ENCODE results near the gene LRCH1. TPM values are rescaled to one million over a fixed set of nuclear protein-coding genes. Genes with fewer than 3 reads are reported as not detected.

LRCH1 gene
- total and polyA plus RNA-seq, 10 of the 15 experiments (the other 5 are each of a cell fraction or from before 2014, with no cell fraction given) = 5.3 to 48.9 (median 14.4) TPM

DNA sequence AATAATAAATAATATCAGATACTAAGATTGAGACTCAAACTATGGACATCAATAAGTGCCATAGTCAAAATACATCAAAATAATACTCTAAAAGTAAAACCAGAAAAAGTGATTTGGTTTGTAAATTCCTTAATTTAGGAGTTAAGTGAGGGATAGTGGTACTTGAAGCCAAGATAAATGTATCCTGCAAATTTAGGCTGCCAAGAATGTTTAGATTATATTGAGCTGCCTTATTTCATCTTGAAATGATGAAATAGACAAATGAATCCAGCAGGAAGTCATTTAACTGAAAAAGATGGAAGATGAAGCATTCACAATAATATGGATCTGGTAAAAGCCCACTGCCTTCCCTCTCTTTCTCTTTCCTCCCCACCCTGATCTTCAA, 112.3 kb downstream of the LRCH1 start (continued):
- TF ChIP-seq ZZZ3 (IDR thresholded peaks at IDR 0.05; ENCODE audit: control insufficient read depth, insufficient read length, low read depth) (no peak), KLF5 (IDR thresholded peaks at IDR 0.05; ENCODE audit: partially characterized antibody) (no peak), CHD1 (IDR thresholded peaks at IDR 0.05; ENCODE audit: low read depth, low read length) (no peak)

- ChIA-PET POLR2A (interaction anchor here (1.0 to 2.4 kb wide), 13 partner anchors 8 to 90 kb away, joined by 3 to 11 read pairs (median 4); no protein-coding TSS in a partner anchor), CTCF (interaction anchor here (0.9 to 2.2 kb wide), 15 partner anchors 10 to 114 kb away, joined by 3 to 13 read pairs (median 4); no protein-coding TSS in a partner anchor), SMC1A (ENCODE audit: uncharacterized antibody, unreplicated experiment) (interaction anchor here (0.8 to 18.5 kb wide), 20 partner anchors 9 to 114 kb away, joined by 3 to 456 read pairs (median 7); no protein-coding TSS in a partner anchor), RAD21 (ENCODE audit: unreplicated experiment) (interaction anchor here (0.8 to 6.7 kb wide), 20 partner anchors 8 to 114 kb away, joined by 3 to 46 read pairs (median 7); partner anchors contain the start of gene LRCH1)
- in situ Hi-C loops (cut with MboI) = no loop called here
- WGBS (ENCODE audit: insufficient coverage, insufficient replicate concordance, low lambda C conversion rate, missing lambda C conversion rate) = 29% methylated on average over 7 of the region's 7 CpGs
- TF ChIP-seq TARDBP (IDR thresholded peaks at IDR 0.05; ENCODE audit: borderline replicate concordance) = no peak
- TF ChIP-seq HDGF (IDR thresholded peaks at IDR 0.05) = peak; percentile 50; the same call in 1 of the 2 replicates
- TF ChIP-seq, protein P1, sequence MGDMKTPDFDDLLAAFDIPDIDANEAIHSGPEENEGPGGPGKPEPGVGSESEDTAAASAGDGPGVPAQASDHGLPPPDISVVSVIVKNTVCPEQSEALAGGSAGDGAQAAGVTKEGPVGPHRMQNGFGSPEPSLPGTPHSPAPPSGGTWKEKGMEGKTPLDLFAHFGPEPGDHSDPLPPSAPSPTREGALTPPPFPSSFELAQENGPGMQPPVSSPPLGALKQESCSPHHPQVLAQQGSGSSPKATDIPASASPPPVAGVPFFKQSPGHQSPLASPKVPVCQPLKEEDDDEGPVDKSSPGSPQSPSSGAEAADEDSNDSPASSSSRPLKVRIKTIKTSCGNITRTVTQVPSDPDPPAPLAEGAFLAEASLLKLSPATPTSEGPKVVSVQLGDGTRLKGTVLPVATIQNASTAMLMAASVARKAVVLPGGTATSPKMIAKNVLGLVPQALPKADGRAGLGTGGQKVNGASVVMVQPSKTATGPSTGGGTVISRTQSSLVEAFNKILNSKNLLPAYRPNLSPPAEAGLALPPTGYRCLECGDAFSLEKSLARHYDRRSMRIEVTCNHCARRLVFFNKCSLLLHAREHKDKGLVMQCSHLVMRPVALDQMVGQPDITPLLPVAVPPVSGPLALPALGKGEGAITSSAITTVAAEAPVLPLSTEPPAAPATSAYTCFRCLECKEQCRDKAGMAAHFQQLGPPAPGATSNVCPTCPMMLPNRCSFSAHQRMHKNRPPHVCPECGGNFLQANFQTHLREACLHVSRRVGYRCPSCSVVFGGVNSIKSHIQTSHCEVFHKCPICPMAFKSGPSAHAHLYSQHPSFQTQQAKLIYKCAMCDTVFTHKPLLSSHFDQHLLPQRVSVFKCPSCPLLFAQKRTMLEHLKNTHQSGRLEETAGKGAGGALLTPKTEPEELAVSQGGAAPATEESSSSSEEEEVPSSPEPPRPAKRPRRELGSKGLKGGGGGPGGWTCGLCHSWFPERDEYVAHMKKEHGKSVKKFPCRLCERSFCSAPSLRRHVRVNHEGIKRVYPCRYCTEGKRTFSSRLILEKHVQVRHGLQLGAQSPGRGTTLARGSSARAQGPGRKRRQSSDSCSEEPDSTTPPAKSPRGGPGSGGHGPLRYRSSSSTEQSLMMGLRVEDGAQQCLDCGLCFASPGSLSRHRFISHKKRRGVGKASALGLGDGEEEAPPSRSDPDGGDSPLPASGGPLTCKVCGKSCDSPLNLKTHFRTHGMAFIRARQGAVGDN (IDR thresholded peaks at IDR 0.05) = 0 out of 2 replicates have a peak, but pooled peaks have one; percentile 17
- 0 out of 2 replicates have a peak overlapping the region, but pooled peaks have one; percentile 1 for H3K9ac ChIP-seq (ENCODE audit: control insufficient read depth, insufficient read depth, low read length)
- BruUV-seq (replicated peaks) = no TSS peak
- no peak overlapping the region for H2AFZ ChIP-seq (ENCODE audit: control insufficient read depth, low read depth, low read length)
- H3K79me2 ChIP-seq (ENCODE audit: control insufficient read depth, insufficient read depth, low read length) = peaks cover 90% of the 10 kb centered on the region
- peak; percentile 62 for ATAC-seq
- H3K36me3 ChIP-seq (ENCODE audit: control insufficient read depth in 2 of 2, insufficient read depth in 2 of 2, low read length in 1 of 2) = peaks cover 3 to 6% of the 10 kb centered on the region in 2 experiments; a peak in 3 of 4 replicates
- H3K27ac ChIP-seq (ENCODE audit: control insufficient read depth, insufficient read depth) = peak overlapping the region; percentile 61
- no peaks in the 10 kb centered on the region for H3K9me3 ChIP-seq (replicated peaks; ENCODE audit: control insufficient read depth, insufficient read depth, low read length)
- peaks cover 48% of the 10 kb centered on the region for H3K4me1 ChIP-seq (ENCODE audit: control insufficient read depth, insufficient read depth, low read length)
- no peaks in the 10 kb centered on the region for H3K27me3 ChIP-seq (replicated peaks in 1 of 2; ENCODE audit: control insufficient read depth in 2 of 2, insufficient read depth in 2 of 2, low read length in 1 of 2)
- peak overlapping the region; percentile 18; the same call in 1 of the 2 replicates for H3K4me2 ChIP-seq (ENCODE audit: control insufficient read depth, insufficient read depth)
- no peaks in the 10 kb centered on the region for H4K20me1 ChIP-seq (ENCODE audit: control insufficient read depth, insufficient read depth)
- no peak overlapping the region for H3K4me3 ChIP-seq
- DNase-seq (ENCODE audit: low read depth, low spot score) = no peak
- intact Hi-C loops (cut with micrococcal nuclease; ENCODE audit: unreplicated experiment) = loop anchor here (5.0 kb wide), 2 partner anchors 59 to 114 kb away; partner anchors contain the start of gene LRCH1
- FAIRE-seq = no peak
Observed at GRCh38 chr13:46665633-46666482, 112.9 kb downstream of the LRCH1 start.

Measured in GM12878 (cell line).